GDM1 (cell line): Measurements from ENCODE around the gene GOLIM4.
A peak's percentile ranks its signal among the peaks of the same experiment; 100 is the strongest.

Experiments used
- DNase-seq: peaks from one replicate; lab custom pipeline; 2025; lab: John Stamatoyannopoulos, UW

GOLIM4 gene

DNA sequence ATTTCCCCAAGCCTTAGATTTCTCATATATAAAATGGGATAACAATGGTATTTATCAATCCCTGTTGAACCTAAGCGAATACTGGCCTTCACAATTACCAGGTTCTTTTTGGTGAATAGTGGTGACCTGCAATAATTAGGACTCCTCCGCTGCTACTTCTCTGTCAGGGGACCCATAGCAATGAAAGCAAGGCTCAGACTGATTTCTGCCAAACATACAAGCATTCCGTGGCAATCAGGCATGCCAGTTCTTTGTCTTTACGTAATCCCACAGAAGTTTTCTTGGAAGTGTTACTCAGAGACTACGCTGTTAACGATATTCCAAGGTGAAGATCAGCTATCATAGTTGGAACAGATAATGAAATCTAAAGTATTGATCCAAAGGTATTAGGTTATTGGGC lies 105.7 kb downstream of the GOLIM4 start:
- no peak for DNase-seq

- DNase-seq, result no peak
These were observed 106.7 kb downstream of the GOLIM4 start for GRCh38 chr3:167989066-167989465.

GRCh38 chr3:167983583-167983982 lies 112.1 kb downstream of the GOLIM4 start:
- DNase-seq, result no peak

DNA sequence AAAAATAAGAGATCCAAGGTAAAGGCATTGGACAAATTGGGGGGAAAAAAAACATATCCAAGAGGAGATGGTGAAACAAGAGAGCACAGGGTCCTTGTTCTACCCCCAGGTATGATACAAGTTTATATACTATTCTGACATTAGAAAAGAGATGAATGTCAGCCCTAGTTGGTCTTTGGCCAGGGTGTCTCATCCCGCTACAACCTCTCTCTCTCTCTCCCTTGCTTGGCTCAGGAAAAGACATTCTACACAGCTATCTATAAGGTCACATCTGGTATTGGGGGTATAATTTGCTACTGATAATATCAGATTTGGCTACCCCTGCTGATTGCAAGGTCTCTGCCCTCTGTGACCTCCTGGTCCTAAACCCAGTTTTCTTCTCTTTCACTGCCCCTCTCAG lies 117.2 kb downstream of the GOLIM4 start:
- DNase-seq, result no peak

GRCh38 chr3:167978071-167978470 lies 117.7 kb downstream of the GOLIM4 start:
- peak; percentile 0 for DNase-seq

- DNase-seq, result no peak
These were observed 119.0 kb downstream of the GOLIM4 start for GRCh38 chr3:167976516-167977361.

DNA sequence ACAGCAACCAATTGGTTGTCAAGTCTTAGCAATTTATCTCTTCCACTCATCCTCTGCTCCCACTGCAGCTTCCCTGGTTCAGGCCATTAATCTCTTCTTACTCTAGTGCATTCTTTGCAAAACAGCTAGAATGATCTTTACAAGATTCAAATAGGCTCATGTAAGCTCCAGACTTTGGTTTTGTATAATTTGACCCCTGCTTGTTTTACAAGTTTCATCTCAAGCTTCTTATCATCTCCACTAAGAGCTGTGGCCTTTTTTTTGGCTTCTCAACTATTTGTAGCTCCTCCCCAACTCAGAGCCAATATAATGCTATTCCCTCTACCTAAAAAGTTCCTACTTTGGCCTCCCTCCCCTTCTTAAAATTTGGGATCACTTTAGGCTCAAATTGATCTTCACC lies 121.8 kb downstream of the GOLIM4 start:
- no peak for DNase-seq

DNA sequence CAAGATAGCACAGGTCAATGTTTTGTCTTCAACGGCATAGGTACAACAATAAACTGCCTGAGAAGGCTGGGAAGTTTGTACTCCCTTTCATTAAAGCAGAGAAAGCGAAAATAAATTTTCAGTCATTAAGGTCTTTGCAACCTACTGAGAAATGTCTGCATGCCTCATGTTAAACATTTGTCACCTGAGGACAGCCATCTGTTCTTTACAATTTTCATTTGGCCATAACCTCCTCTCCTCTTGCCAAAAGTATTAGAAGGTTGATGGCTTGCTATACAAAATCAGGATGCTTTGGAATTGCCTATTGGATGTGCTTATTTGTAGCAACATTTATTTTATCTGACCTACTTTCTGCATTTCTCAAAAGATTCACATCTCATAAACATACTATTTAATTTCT lies 122.7 kb downstream of the GOLIM4 start:
- no peak for DNase-seq

- no peak for DNase-seq
These were observed 123.2 kb downstream of the GOLIM4 start for GRCh38 chr3:167972502-167972901.

GRCh38 chr3:167969548-167969947 lies 126.2 kb downstream of the GOLIM4 start:
- no peak for DNase-seq

DNA sequence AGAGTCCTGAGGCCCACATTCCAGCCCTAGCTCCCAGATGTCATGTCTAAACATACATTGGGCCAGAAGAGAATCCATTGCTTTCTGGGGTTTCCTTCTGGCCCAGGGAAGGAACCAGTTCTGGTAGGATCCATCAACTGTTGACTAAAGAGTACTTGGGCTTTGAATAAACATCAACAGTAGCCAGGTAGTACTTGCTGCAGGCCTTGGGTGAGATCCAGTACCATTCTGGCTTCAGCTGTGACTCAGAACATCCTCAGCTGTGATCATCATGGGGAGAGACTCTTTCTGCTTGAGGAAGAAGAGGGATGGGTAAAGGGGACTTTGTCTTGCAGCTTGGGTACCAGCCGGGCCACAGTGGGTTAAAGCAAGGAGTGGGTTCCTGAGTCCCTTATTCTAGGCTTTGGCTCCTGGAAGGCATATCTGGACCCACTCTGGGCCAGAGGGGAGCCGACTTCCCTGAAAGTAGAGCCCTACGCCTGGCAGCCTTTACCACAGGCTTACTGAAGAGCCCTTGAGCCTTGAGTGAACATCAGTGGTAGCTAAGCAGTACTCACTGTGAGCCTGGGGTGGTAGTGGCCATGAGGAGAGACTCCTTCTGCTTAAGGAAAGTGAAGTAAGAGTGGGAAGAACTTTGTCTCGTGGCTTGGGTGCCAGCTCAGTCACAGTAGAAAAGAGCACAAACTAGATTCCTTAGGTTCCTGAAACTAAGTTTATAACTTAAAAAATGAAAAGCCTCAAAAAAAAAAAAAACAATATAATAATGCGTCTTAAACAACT lies 128.3 kb downstream of the GOLIM4 start:
- DNase-seq, result no peak
